OCI-LY3 (cell line): ENCODE measurements around the gene NOS1AP.

Experiments
- H2AFZ ChIP-seq: fragments of 200-600, 300-600 bp; shearing (Covaris generic); 2 replicates; pipeline ENCODE4 v1.6.0; 2014; ENCODE audit warnings: antibody characterized with exemption, low read depth, low read length
- H3K27ac ChIP-seq: fragments of 200-600, 300-600 bp; sonication (generic); 2 replicates; pipeline ENCODE4 v1.5.1; 2014; ENCODE audit warnings: mild to moderate bottlenecking, low read length, moderate library complexity, mixed read lengths
- H3K27me3 ChIP-seq: fragments of 200-600, 300-600 bp; sonication (generic); 2 replicates; pipeline ENCODE4 v1.6.1; 2014; ENCODE audit warnings: low read depth, low read length, mixed read lengths
- H3K36me3 ChIP-seq: fragments of 200-600, 300-600 bp; sonication (generic); replicated peaks from 2 replicates; pipeline ENCODE3; 2014; ENCODE audit warnings: low read depth, low read length, mixed read lengths
- H3K4me1 ChIP-seq: fragments of 300-600, 200-600 bp; sonication (generic); 2 replicates; pipeline ENCODE4 v1.6.1; 2014; ENCODE audit warnings: low read length, mixed read lengths
- H3K4me2 ChIP-seq: fragments of 200-600, 300-600 bp; sonication (generic); 2 replicates; pipeline ENCODE4 v1.6.1; 2014; ENCODE audit warnings: low read length, mixed read lengths
- H3K4me3 ChIP-seq: fragments of 300-600, 200-600 bp; sonication (generic); 2 replicates; pipeline ENCODE4 v1.5.1; 2014; ENCODE audit warnings: antibody characterized with exemption, mild to moderate bottlenecking, low read length, moderate library complexity
- H3K79me2 ChIP-seq: fragments of 300-600, 200-600 bp; shearing (Covaris generic); 2 replicates; pipeline ENCODE4 v1.6.1; 2014; ENCODE audit warnings: mild to moderate bottlenecking, low read length, mixed read lengths
- H3K9ac ChIP-seq: fragments of 300-600, 200-600 bp; shearing (Covaris generic); 2 replicates; pipeline ENCODE4 v1.6.0; 2014; ENCODE audit warnings: mild to moderate bottlenecking, low read length, moderate library complexity
- H3K9me3 ChIP-seq: fragments of 200-600, 300-600 bp; shearing (Covaris generic); 2 replicates; pipeline ENCODE4 v1.6.1; 2014; ENCODE audit warnings: low read length, mixed read lengths; ENCODE audit not compliant: insufficient read depth
- H4K20me1 ChIP-seq: fragments of 200-600, 300-600 bp; sonication (generic); 2 replicates; pipeline ENCODE4 v1.6.1; 2016; ENCODE audit warnings: low read length, mixed read lengths; ENCODE audit not compliant: insufficient read depth
- CTCF ChIP-seq: fragments of 200-600, 300-600 bp; sonication (generic); IDR thresholded peaks from 2 replicates; pipeline ENCODE4 v1.5.1; 2014; ENCODE audit warnings: antibody characterized with exemption, low read length, low read depth
- EZH2phosphoT487 ChIP-seq: fragments of 200-600 bp; shearing (Covaris generic); IDR thresholded peaks from 2 replicates; pipeline ENCODE4 v1.6.1; 2018; ENCODE audit warnings: antibody characterized with exemption, mixed run types, low read depth

NOS1AP gene

DNA sequence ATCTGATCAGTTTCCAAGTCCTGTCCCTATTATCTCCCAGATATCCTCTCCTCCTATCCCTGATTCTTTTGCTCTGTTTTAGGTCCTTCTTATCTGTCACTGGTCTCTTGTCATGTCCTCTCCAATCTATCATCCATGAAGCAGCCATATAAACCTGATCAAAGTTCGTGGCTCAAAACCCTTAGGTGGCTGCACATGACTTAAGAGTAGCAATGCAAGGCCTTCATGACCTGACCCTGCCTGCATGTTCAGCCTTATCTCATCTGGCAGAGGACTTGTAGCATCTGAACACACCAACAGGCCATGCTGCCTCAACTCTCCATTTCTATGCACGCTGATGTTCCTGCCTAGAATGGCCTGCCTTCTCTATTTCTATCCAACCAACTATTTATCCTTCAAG is 65.2 kb downstream of the NOS1AP start:
- no peaks in the 10 kb centered on the region for H3K79me2 ChIP-seq
- H3K36me3 ChIP-seq: no peaks in the 10 kb centered on the region
- H2AFZ ChIP-seq: no peak overlapping the region
- no peak for TF ChIP-seq EZH2phosphoT487
- no peak for TF ChIP-seq CTCF
- H3K4me2 ChIP-seq: no peak overlapping the region
- peaks cover 90% of the 10 kb centered on the region for H3K27me3 ChIP-seq
- no peaks in the 10 kb centered on the region for H3K9me3 ChIP-seq
- H3K4me1 ChIP-seq: no peaks in the 10 kb centered on the region
- H3K9ac ChIP-seq: no peak overlapping the region
- H3K4me3 ChIP-seq: no peak overlapping the region
- no peaks in the 10 kb centered on the region for H4K20me1 ChIP-seq
- no peak overlapping the region for H3K27ac ChIP-seq

DNA sequence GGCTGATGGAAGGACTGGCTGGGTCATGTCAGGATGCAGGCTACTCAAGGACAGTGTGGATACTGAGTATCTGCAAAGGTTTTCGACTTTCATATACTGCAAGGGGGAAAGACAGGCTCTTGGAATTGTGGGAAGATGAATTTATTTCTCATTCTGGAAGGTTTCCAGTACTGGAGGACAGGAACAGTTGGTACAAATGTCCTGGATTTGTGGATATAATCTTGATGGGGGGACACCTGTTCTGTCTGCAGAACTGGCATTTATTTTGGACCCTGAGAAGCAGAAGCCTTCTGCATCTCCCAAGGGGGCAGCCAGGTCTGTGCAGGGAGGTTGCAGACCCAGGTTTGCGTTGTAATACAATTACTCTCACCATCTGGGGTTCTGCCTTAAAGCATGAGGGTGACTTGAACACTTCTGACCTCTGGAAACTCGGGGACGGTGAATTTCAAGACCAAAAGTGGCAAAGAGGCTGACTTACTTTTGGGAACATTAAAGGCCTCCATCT is 65.8 kb downstream of the NOS1AP start:
- Histone ChIP-seq H2AFZ (no peak overlapping the region), H3K4me3 (no peak overlapping the region), H3K4me1 (no peaks in the 10 kb centered on the region), H3K9ac (no peak overlapping the region), H3K27ac (no peak overlapping the region), H3K36me3 (no peaks in the 10 kb centered on the region), H3K4me2 (no peak overlapping the region), H4K20me1 (no peaks in the 10 kb centered on the region), H3K79me2 (no peaks in the 10 kb centered on the region), H3K9me3 (no peaks in the 10 kb centered on the region), H3K27me3 (peaks cover 85% of the 10 kb centered on the region)
- TF ChIP-seq CTCF (no peak), EZH2phosphoT487 (no peak)

DNA sequence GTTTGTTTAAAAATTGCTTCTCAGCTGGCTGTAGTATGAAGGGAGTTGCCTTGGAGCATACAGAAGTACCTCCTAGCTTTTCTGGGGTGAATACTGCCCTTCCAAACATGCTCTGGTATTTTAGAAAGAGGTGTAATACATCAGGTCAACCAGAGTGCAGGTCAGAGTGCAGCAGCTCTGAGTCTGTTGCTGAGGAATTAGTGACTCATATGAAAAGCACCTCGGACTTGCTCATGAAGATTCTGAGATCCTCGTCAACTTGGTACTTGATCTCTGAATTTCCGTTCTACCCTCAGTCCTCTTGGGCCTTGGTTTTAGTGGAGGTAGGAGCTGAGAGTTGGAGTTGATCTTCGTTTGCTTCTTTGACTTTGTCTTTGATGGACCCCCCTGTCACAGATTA is 67.3 kb downstream of the NOS1AP start:
- Histone ChIP-seq H3K9me3 (no peaks in the 10 kb centered on the region), H2AFZ (no peak overlapping the region), H3K4me3 (no peak overlapping the region), H3K79me2 (no peaks in the 10 kb centered on the region), H3K4me1 (no peaks in the 10 kb centered on the region), H3K27ac (no peak overlapping the region), H3K9ac (no peak overlapping the region), H4K20me1 (no peaks in the 10 kb centered on the region), H3K4me2 (no peak overlapping the region), H3K27me3 (peaks cover 81% of the 10 kb centered on the region), H3K36me3 (no peaks in the 10 kb centered on the region)
- TF ChIP-seq EZH2phosphoT487 (no peak), CTCF (no peak)

DNA sequence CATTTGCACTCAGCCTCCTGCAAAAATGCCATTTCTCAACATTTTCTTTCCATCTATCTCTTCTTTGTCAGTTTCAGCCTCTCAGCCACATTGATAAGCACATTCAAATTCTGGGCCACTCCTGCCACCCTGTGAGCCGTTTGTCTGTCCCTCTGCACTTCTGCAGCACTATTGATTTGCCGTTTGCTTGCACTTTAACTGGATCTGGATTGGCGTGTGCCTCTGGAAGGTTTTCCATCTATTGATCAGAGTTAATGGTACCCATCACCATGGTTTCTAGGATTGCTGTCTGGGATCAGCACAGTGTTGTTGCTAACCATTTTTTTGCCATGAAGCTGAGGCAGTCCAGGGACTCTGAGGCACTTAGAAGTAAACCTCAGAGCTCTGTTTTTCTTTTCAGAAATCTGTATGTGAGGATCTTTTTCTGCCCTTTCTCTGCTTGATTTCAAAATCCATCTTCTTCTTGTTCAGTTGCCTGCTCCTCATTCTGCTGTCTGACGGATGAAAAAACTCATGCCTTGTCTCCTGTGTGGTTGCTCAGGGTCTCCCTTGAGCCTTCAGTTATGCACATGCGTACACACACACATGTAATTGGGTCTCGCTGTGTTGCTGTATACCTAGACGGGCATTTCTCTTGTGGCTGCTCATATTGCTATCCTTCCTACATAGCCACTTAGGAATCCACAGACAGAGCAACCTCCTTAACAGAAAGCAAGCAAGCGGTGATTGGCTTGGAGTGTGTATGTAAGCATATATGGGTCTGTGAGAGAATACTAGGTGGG is 67.9 kb downstream of the NOS1AP start:
- H3K4me2 ChIP-seq: no peak overlapping the region
- H2AFZ ChIP-seq: no peak overlapping the region
- H3K27me3 ChIP-seq: peaks cover 81% of the 10 kb centered on the region
- H3K4me1 ChIP-seq: no peaks in the 10 kb centered on the region
- no peaks in the 10 kb centered on the region for H4K20me1 ChIP-seq
- H3K27ac ChIP-seq: no peak overlapping the region
- TF ChIP-seq EZH2phosphoT487 (no peak), CTCF (no peak)
- H3K79me2 ChIP-seq: no peaks in the 10 kb centered on the region
- H3K4me3 ChIP-seq: no peak overlapping the region
- H3K9ac ChIP-seq: no peak overlapping the region
- H3K36me3 ChIP-seq: no peaks in the 10 kb centered on the region
- no peaks in the 10 kb centered on the region for H3K9me3 ChIP-seq
